Brain microvascular endothelial cell (primary cell): ENCODE measurements around the gene CHRNE.
A peak's percentile ranks its signal among the peaks of the same experiment; 100 is the strongest.

ENCODE experiments used
- DNase-seq: peaks from one replicate; pipeline ENCODE4 v3.0.0-alpha.2; 2020
- H3K27ac ChIP-seq: fragments of 250-450 bp; sonication (Bioruptor Pico); 2 replicates; pipeline ENCODE4 v1.5.1; 2020; ENCODE audit warnings: mild to moderate bottlenecking, moderate library complexity
- H3K27me3 ChIP-seq: fragments of 250-450 bp; sonication (Bioruptor Pico); replicated peaks from 2 replicates; pipeline ENCODE4 v1.5.1; 2020; ENCODE audit warnings: mild to moderate bottlenecking
- H3K36me3 ChIP-seq: fragments of 250-450 bp; sonication (Bioruptor Pico); replicated peaks from 2 replicates; pipeline ENCODE4 v1.5.1; 2020; ENCODE audit warnings: mild to moderate bottlenecking
- H3K4me3 ChIP-seq: 2 replicates; pipeline ENCODE4 v1.5.1; 2011; ENCODE audit warnings: low read depth, mild to moderate bottlenecking, control low read depth, low read length, moderate library complexity
- CTCF ChIP-seq: IDR thresholded peaks from 2 replicates; pipeline ENCODE4 v1.5.1; 2011; ENCODE audit warnings: low read depth, mild to moderate bottlenecking, moderate library complexity, low read length, control low read depth, inconsistent platforms; ENCODE audit errors: missing control alignments
- in situ Hi-C: cut with HindIII; loops from 2 replicates; pipeline ENCODE4 v1.10.0; 2017; ENCODE audit warnings: low sequenced_read_pairs, low pct_ligation_motif_present

The CHRNE gene

GRCh38 chr17:4941319-4941610 lies 38.4 kb upstream of the CHRNE start:
- in situ Hi-C loops: no loop called here
- peaks cover 54% of the 10 kb centered on the region for H3K36me3 ChIP-seq
- H3K27ac ChIP-seq: no peak overlapping the region
- no peaks in the 10 kb centered on the region for H3K27me3 ChIP-seq
- H3K4me3 ChIP-seq: peak overlapping the region; percentile 85
- no peak for TF ChIP-seq CTCF
- DNase-seq: no peak

GRCh38 chr17:4940555-4941318 lies 37.8 kb upstream of the CHRNE start:
- in situ Hi-C loops: no loop called here
- Histone ChIP-seq H3K36me3 (peaks cover 49% of the 10 kb centered on the region), H3K27ac (peak overlapping the region; percentile 89), H3K27me3 (no peaks in the 10 kb centered on the region), H3K4me3 (peak overlapping the region; percentile 85)
- no peak for DNase-seq
- no peak for TF ChIP-seq CTCF

- peak; percentile 99 for DNase-seq
- peak within 1 kb of the TSS; percentile 85 for H3K4me3 ChIP-seq
- in situ Hi-C loops: no loop called here
- H3K27me3 ChIP-seq: no peaks in the 10 kb centered on the region
- H3K36me3 ChIP-seq: peaks cover 41% of the 10 kb centered on the region
- H3K27ac ChIP-seq: peak within 1 kb of the TSS; percentile 89
- no peak for TF ChIP-seq CTCF
Observed at GRCh38 chr17:4939796-4940554, 37.1 kb upstream of the CHRNE start, which contains the start of the genes RNF167 and SLC25A11. RNF167 (plus strand) TSS chr17:4940268; CDS start chr17:4940910, 642 bp downstream. SLC25A11 (minus strand) TSS chr17:4940046; CDS start chr17:4939910, 136 bp downstream.

- DNase-seq: no peak
- H3K27me3 ChIP-seq: no peaks in the 10 kb centered on the region
- no peak for TF ChIP-seq CTCF
- H3K36me3 ChIP-seq: peaks cover 36% of the 10 kb centered on the region
- H3K27ac ChIP-seq: peak overlapping the region; percentile 63
- in situ Hi-C loops: no loop called here
- H3K4me3 ChIP-seq: peak overlapping the region; percentile 85
Observed at GRCh38 chr17:4939546-4939795, 36.6 kb upstream of the CHRNE start.

GRCh38 chr17:4938688-4939545 lies 36.0 kb upstream of the CHRNE start:
- DNase-seq: no peak
- no peak for TF ChIP-seq CTCF
- Histone ChIP-seq H3K4me3 (peak overlapping the region; percentile 85), H3K27me3 (no peaks in the 10 kb centered on the region), H3K27ac (peak overlapping the region; percentile 63), H3K36me3 (peaks cover 30% of the 10 kb centered on the region)
- in situ Hi-C loops: no loop called here
